Suprapubic skin (tissue), 4 donors: Measurements from ENCODE around the gene CMTM7.

Experiments
- CTCF ChIP-seq, 2 donors: fragments of 200-600 bp in 1 of 2; fragments of 450-650 bp in 1 of 2; sonication (generic) in 1 of 2; IDR thresholded peaks; one replicate each; pipeline ENCODE4 v1.5.1; 2016 to 2019; ENCODE audit warnings: antibody characterized with exemption in 2 of 2, mild to moderate bottlenecking in 1 of 2, moderate library complexity in 1 of 2
- POLR2A ChIP-seq, 2 donors: fragments of 450-650 bp; IDR thresholded peaks; one replicate each; pipeline ENCODE4 v1.6.1; 2017; ENCODE audit warnings: antibody characterized with exemption in 2 of 2, mild to moderate bottlenecking in 2 of 2, moderate library complexity in 2 of 2
- POLR2AphosphoS5 ChIP-seq, 3 donors: sonication (generic); formaldehyde crosslinking; IDR thresholded peaks; one replicate each; pipeline ENCODE4 v1.6.1; 2017; ENCODE audit warnings: antibody characterized with exemption in 3 of 3

GRCh38 chr3:32397941-32398340 lies 6.3 kb downstream of the CMTM7 start:
- no peak for TF ChIP-seq CTCF (IDR thresholded peaks at IDR 0.05)
- TF ChIP-seq POLR2AphosphoS5 (IDR thresholded peaks at IDR 0.05) = no peak
- TF ChIP-seq POLR2A (IDR thresholded peaks at IDR 0.05) = no peak
